HG02852 (cell line): ENCODE measurements around the gene AHCYL2.
"Not testable (repeated sequence)": the region's sequence is repeated elsewhere in the genome, so short reads cannot be mapped to it uniquely, and the experiment has no call there.

ENCODE experiments used
- ATAC-seq: cut with Tn5 transposase; IDR thresholded peaks from one replicate; pipeline ENCODE4 v1.9.1; 2021; ENCODE audit warnings: mild to moderate bottlenecking, moderate library complexity; ENCODE audit not compliant: unreplicated experiment

AHCYL2 gene

DNA sequence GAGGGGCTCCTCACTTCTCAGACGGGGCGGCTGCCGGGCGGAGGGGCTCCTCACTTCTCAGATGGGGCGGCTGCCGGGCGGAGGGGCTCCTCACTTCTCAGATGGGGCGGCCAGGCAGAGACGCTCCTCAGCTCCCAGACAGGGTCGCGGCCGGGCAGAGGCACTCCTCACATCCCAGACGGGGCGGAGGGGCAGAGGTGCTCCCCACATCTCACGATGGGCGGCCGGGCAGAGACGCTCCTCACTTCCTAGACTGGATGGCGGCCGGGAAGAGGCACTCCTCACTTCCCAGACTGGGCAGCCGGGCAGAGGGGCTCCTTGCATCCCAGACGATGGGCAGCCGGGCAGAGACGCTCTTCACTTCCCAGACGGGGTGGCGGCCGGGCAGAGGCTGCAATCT lies 251.6 kb downstream of the AHCYL2 start:
- not testable (repeated sequence) for ATAC-seq
